ENCODE measurements around the gene CLDN7. TPM values are rescaled to one million over a fixed set of nuclear protein-coding genes. Genes with fewer than 3 reads are reported as not detected.

The CLDN7 gene
- total RNA-seq, 1 donor from 2014 or later = 248 TPM

DNA sequence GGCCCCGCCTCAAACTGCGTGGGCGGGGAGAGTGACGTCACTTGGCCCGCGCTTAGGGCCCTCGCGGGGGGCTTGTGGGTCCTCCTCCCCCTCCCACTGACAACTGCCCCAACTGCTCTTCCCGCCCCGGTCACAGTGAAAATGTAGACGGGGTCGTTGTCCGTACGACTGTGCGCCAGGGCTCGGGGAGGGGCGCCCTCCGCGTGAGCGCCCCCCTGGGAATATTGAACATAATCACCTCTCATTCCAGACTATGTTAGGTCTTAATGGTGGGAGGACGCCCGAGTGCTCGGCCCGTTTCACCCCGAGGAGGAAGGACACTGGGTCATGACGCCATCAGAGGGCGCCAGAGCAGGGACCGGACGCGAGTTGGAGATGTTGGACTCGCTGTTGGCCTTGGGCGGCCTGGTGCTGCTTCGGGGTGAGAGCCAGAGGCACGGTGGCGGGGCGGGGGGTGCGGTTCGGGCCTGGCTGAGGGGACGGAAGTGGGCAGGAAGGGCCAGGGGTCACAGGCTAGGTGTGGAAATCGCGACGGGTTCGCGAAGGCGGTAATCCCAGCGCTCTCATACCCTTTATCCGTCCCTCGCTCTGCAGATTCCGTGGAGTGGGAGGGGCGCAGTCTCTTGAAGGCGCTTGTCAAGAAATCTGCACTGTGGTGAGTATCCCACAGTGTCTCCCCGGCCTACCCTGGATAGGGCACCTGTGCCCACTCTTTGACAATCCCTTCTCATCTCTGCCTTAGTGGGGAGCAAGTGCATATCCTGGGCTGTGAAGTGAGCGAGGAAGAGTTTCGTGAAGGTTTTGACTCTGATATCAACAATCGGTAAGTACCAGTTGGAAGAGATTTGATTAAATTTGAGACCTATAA, 9.9 kb downstream of the CLDN7 start, which contains the start of gene ELP5:
ELP5 (plus strand) TSS at position 40 of the 868 bp plus-strand sequence; CDS start at position 376, 336 bp downstream.
- peak; percentile 74 for DNase-seq (ENCODE audit: low read depth)
- TF ChIP-seq, protein P1, sequence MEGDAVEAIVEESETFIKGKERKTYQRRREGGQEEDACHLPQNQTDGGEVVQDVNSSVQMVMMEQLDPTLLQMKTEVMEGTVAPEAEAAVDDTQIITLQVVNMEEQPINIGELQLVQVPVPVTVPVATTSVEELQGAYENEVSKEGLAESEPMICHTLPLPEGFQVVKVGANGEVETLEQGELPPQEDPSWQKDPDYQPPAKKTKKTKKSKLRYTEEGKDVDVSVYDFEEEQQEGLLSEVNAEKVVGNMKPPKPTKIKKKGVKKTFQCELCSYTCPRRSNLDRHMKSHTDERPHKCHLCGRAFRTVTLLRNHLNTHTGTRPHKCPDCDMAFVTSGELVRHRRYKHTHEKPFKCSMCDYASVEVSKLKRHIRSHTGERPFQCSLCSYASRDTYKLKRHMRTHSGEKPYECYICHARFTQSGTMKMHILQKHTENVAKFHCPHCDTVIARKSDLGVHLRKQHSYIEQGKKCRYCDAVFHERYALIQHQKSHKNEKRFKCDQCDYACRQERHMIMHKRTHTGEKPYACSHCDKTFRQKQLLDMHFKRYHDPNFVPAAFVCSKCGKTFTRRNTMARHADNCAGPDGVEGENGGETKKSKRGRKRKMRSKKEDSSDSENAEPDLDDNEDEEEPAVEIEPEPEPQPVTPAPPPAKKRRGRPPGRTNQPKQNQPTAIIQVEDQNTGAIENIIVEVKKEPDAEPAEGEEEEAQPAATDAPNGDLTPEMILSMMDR (IDR thresholded peaks at IDR 0.05; ENCODE audit: insufficient read depth, low read length, poor library complexity, severe bottlenecking) = peak; percentile 9
- Histone ChIP-seq H3K4me3 (ENCODE audit: low read depth, low read length) (peak within 1 kb of the TSS; percentile 81), H3K36me3 (ENCODE audit: control insufficient read depth, insufficient read depth, low read length) (peaks cover 3% of the 10 kb centered on the region), H3K27me3 (ENCODE audit: control insufficient read depth, insufficient read depth, low read length) (no peaks in the 10 kb centered on the region)

DNA sequence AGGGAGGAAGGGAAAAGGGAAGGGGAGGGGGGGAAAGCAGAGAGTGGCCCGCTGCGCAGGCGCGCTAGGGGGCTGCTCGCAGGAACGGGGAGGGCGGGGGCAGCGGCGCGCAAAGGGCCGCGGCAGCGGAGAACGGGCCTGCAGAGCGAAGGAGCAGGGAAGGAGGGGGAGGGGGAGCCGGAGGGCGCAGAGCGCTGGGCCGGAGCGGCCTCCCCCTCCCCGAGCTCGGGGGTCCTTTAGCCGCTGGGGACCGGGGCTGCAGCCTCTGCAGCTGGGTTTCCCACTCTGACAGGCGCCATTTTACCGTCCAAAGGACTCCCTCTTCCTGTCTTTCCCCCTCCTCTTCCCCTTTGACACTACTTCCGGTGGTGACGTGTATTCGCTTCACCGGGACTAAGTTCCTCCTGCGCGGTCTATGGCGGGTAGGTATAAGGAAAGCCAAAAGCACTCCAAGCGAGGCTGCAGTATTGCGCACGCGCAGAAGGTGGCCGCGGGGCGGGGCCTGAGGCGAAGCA, 10.6 kb downstream of the CLDN7 start, which contains the start of gene CTDNEP1:
CTDNEP1 (minus strand) TSS at position 74 of the 515 bp plus-strand sequence. CDS start 438 bp downstream, outside the sequence.
- peak; percentile 99 for DNase-seq (ENCODE audit: low read depth)
- Histone ChIP-seq H3K27me3 (ENCODE audit: control insufficient read depth, insufficient read depth, low read length) (no peaks in the 10 kb centered on the region), H3K36me3 (ENCODE audit: control insufficient read depth, insufficient read depth, low read length) (peaks cover 3% of the 10 kb centered on the region), H3K4me3 (ENCODE audit: low read depth, low read length) (peak within 1 kb of the TSS; percentile 81)
- TF ChIP-seq, protein P1 (IDR thresholded peaks at IDR 0.05; ENCODE audit: insufficient read depth, low read length, poor library complexity, severe bottlenecking) = no peak

DNA sequence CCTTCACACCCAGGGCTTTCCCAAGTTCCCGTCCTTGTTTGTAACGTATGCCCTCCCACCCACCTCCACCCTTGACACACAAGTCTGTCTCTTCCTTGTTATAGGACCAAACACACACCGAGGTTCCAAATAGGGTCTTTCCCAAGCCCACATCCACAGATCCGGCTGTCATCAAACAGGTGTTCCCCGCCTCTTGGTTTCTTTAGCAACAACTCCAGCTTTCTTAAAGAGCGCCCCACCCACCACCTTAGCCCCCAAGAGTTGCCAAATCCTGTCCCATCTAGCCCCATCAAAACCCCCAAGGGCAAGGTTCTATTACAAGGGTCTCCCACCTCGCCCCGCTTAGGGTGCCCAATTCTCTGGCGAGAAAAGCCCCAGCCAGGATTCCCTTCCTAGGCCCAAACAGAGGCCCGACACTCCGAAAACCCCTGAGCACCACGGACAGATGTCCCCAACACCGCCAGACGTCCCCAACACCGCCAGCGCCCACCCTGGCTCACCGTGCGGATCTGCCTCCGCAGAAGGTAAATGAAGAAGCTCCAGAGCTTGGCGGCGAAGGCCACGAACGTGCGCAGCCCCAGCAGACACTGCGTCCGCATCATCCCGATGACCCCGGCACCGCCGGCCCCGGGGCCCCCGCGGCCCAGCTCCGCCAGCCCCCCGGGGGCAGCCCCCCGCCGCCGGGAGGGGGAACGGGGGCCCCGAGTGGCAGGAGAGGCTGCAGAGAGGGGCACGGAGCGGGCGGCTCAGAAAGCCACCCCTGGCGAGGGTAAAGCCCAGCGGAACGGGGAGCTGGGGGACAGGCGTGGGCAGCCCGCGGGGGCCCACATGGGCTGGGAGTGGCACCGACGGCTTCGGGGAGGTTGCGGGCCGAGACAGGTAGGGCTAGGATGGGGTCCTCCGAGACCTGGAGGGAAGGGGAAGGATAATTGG, 11.3 kb downstream of the CLDN7 start:
- no peak for DNase-seq (ENCODE audit: low read depth)
- TF ChIP-seq, protein P1 (IDR thresholded peaks at IDR 0.05; ENCODE audit: insufficient read depth, low read length, poor library complexity, severe bottlenecking) = no peak
- peak overlapping the region; percentile 81 for H3K4me3 ChIP-seq (ENCODE audit: low read depth, low read length)
- no peaks in the 10 kb centered on the region for H3K27me3 ChIP-seq (ENCODE audit: control insufficient read depth, insufficient read depth, low read length)
- H3K36me3 ChIP-seq (ENCODE audit: control insufficient read depth, insufficient read depth, low read length) = peaks cover 3% of the 10 kb centered on the region

DNA sequence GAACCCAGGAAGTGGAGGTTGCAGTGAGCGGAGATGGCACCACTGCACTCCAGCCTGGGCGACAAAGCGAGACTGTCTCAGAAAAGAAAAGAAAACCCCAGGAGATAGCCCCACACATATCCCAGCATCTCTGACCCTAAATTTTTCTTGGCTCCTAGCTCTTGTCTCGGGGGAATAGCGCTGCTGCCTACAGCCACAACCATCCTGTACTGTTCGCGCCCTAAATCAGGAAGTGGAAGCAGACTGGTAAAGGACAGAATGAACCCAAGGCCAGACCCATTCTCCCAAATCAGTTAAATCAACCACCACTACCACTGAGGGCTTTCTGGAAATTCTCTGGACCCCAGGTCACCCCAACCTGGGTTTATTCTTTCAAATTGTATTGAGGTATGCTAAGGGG, 12.4 kb downstream of the CLDN7 start:
- TF ChIP-seq, protein P1 (IDR thresholded peaks at IDR 0.05; ENCODE audit: insufficient read depth, low read length, poor library complexity, severe bottlenecking) = no peak
- Histone ChIP-seq H3K4me3 (ENCODE audit: low read depth, low read length) (peak overlapping the region; percentile 81), H3K36me3 (ENCODE audit: control insufficient read depth, insufficient read depth, low read length) (peaks cover 3% of the 10 kb centered on the region), H3K27me3 (ENCODE audit: control insufficient read depth, insufficient read depth, low read length) (no peaks in the 10 kb centered on the region)
- DNase-seq (ENCODE audit: low read depth) = no peak

DNA sequence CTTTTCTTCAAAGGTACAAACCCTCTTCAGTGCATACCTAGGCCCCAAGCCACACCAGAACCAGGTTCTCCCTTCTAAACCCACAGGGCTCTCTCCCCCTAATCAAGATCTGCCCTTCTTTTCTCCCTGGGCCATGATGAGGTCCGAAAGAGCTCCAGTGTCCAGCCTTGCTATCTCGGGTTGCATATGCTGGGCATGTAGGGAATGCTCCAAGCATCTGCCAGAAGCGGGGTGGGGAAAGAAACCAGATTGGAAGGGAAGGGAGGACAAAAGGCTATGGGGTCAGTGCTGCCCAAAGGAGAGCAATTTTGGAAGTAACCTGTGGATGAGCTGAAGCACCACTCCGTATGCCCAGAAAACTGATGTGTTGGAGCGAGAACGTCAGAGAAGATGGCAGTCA, 13.1 kb downstream of the CLDN7 start:
- Histone ChIP-seq H3K4me3 (ENCODE audit: low read depth, low read length) (no peak overlapping the region), H3K36me3 (ENCODE audit: control insufficient read depth, insufficient read depth, low read length) (peaks cover 1% of the 10 kb centered on the region), H3K27me3 (ENCODE audit: control insufficient read depth, insufficient read depth, low read length) (no peaks in the 10 kb centered on the region)
- TF ChIP-seq, protein P1 (IDR thresholded peaks at IDR 0.05; ENCODE audit: insufficient read depth, low read length, poor library complexity, severe bottlenecking) = no peak
- DNase-seq (ENCODE audit: low read depth) = no peak
